NCI-H748 (cell line): ENCODE results near the gene COA8.
"Not testable (repeated sequence)": the region's sequence is repeated elsewhere in the genome, so short reads cannot be mapped to it uniquely, and the experiment has no call there.

Source experiments
- DNase-seq: peaks from one replicate; lab custom pipeline; 2025; ENCODE audit not compliant: unreplicated experiment; lab: John Stamatoyannopoulos, UW

Gene COA8

DNA sequence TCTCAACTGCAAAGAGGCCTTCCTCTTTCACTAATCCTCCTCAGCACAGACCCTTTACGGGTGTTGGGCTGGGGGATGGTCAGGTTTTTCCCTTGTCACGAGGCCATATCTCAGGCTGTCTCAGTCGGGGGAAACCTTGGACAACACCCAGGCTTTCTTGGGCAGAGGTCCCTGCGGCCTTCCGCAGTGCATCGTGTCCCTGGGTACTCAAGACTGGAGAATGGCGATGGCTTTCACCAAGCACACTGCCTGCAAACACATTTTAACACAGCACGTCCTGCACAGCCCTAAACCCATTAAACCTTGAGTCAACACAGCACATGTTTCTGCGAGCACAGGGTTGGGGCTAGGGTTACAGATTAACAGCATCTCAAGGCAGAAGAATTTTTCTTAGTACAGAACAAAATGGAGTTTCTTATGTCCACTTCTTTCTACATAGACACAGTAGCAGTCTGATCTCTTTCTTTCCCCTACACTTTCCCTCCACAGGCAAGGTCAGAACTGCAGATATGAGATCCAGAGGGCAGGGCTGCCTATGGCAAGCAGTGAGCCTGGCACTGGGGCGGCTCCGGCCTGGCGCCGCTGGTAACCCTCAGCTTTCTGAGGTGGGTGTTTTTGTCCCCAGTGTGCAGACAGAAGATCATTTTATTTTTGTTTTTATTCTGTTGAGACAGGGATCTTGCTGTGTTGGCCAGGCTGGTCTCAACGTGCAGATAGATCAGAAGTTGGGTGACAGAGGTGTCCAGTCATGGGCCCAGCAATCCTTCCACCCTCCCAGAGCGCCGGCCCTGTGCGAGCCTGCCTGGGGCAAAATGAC is 37.1 kb upstream of the COA8 start:
- not testable (repeated sequence) for DNase-seq

DNA sequence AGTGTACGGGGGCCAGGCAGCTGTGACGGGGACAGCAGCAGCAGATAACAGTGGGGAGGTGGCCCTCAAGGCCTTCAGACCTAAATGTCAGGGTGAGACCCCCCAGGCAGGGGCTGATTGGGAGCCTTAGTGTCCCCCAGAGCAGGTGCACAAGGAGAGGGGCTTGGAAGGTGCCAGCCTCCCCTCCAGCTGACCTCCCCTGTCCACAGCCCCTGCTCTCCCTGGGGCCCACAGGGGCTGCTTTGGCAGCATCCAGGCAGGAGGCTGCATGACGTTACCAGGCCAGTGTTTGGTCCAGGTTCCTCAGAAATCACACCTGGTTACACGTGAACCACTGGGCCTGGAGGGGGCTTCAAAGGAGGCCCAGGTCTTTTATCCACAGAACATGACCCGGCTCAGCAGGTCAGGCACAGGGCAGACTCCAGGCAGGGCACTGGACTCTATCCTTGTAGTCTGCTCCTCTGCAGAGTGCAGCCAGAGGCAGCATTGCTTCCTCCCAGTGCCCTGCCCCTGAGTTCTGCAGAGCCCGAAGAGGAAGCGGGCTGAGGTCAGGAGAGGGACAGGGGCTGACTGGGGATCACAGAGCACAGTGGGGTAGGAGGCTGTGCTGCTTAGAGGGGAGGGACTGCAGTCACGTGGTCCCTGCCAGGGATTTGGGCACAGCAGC is 36.4 kb upstream of the COA8 start:
- no peak for DNase-seq

DNA sequence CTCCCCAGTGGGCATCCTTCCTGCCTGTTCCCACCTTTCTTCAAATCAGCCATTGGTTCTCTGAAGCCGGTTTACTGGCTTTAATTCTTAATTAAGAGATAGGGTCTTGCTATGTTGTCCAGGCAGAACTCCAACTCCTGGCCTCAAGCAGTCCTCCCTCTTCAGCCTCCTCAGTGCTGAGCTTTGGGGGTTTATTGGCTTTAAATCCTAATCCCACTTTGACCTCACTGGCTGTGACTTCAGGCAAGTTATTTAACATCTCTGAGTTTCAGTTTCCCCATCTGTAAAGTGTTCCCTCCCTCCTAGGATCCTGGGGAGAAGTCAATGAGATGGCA is 35.9 kb upstream of the COA8 start:
- no peak for DNase-seq

DNA sequence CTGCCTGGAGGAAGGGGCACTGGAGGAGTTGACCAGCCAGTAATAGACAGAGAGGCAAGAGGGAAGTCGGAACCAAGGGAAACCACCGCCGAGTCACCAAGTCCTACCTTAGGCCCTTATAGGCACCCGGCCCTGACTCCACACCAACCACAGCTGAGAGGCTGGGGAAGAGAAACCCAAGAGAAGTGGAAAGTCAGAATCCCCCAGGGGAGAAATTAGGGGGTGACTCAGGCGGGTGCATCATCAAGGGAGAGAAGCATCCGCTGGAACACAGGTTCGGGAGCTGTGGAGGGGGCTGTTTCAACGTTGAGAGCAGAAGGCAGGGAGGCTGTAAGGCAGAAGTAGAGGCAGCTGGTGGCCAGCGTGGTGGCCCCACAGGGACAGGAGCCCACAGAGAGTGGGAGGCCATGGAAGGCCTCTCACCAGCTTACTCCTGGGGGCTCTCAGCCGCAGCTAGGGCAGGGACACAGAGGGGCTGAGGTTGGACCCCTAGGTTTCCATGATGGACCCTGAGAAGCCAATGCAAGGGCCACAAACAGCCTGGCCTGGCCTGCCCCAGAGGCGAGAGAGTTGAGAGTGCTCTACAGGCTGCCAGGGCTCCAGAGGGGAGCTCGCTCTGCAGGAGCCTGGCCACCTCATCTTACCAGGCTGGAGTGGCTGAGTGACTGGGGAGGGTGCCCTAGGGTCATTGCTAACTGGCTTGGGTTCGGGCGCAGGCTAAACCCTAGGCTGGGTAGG is 35.2 kb upstream of the COA8 start:
- no peak for DNase-seq

DNA sequence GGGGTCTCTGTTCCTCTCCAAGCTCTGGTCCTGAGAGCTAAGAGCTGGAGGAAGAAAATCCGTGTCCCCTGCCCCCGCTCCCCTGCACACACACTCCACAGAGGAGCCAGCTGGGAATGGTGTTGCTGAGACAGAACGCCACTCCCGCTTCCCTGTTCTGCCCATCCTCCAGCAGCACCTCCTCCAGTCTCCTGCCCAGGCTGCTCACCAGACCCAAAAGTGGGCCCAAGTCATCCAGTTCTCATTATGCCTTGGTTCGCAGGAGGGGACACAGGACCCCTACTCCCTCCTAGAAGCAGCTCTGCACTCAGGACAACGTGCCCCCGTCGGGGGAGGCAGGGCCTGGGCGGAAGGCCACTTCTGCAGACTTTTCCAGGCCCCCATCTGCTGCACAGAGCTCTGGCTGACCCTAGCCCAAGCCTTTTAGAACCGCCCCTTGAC is 34.6 kb upstream of the COA8 start:
- DNase-seq = peak; percentile 38

DNA sequence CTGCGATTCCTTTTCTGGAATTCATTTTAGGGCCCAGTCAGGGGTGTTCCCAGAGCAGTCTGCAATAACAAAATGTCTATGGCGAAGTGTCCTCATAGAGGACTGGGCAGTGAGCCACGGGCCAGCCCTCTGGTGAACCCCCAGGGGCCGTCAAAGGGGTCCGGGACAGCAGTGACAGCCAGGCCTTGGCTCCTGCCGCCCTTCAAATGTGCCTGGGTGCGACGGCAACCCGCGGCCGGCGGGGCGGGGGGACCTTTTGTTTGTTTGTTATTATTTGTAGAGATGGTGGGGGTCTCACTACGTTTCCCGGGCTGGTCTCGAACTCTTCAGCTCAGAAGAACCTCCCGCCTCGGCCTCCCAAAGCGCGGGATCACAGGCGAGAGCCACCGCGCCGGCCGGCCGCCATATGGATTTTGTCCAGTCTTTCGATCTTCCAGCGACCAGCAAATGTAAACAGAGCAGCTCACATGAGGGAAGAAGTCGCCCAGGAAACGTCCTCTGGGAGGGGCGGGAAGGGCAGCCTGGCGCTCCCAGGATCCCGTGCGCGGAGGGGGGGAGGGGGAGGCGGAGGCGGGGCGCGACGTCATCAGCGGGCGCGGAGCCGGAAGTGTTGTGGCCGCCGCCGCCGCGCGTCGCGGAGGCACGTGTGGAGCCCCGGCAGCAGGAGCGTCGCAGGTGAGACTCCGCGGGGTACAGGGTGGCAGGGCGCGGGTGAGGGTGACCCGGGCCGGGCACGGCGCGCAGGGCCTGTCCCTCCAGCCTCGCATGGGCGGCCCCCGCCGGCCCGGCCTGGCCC is 34.0 kb upstream of the COA8 start, which contains the start of gene TRMT61A:
Gene TRMT61A, plus strand, starts transcription at position 610 of the 796 bp plus-strand sequence. CDS start 783 bp downstream, outside the sequence.
- DNase-seq = peak; percentile 96

DNA sequence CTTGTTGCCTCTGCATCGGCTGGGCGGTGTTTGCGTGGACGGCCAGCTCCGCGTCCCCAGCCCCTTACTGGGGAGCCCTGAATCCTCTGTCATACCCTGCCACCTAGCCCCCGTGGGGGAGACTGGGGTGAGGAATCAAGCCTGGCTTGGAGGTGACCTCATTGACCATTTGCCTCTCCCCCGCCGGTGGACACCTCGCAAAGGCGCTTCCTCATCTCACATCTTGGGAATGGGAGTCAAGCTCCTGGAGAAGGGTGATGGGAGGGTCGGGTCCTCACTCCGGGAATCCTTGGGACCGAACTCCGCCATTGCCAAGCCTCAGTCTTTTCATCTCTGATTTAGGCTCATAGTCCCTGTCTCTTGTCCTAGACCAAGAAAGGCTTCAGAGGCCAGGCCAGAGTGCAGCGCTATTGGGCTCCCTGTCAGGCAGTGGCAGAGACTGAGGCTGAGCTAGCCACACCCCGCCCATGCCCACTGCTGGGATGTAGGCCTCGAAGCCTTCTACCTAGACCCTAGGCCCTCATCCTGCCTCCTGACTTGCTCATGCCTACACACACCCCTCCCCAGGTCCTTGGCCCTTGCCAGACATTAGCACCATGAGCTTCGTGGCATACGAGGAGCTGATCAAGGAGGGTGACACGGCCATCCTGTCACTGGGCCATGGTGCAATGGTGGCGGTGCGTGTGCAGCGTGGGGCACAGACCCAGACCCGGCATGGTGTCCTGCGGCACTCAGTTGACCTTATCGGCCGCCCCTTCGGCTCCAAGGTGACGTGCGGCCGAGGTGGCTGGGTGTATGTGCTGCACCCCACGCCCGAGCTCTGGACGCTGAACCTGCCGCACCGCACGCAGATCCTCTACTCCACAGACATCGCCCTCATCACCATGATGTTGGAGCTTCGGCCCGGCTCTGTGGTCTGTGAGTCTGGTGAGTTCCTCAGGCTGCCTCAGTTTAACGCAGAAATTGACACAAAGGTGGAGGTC is 33.1 kb upstream of the COA8 start:
- no peak for DNase-seq

DNA sequence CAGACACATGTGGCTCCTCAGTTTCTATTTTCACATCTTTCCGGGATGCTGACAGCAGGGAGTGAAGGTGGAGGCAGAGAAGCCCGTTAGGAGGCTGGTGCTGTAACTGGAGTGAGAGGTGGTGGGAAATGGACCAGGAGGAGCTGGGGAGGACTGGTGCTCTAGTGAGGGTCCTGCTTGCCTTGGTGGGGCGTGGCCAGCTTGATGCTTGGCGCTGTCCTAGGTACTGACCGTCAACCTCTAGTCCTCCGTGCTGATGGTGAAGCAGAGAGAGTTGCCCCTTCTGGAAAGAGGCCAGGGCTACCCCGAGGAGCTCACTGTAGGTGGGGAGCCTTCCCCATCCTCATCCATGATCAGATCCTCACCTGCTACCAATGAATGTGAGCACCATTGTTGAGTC is 32.4 kb upstream of the COA8 start:
- DNase-seq = no peak

DNA sequence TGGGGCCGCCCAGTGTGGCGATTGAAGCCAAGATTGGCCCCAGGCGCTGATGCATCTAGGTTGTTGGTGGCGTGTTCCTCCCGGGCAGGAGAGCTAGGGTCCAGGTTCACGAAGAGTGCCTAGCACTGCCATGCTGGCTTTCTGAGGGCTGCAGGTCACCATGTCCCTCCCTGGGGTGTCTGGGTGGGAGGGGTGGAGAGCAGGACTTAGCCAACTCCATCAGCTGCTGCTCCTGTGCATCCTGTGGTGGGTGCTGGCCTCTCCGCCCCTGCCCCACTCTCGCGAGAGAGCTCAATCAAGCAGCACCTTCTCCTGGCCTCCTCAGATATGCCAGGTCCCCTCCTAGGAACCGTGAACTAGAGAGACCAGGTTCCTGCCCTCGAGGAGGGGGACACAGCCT is 31.9 kb upstream of the COA8 start:
- DNase-seq = no peak

DNA sequence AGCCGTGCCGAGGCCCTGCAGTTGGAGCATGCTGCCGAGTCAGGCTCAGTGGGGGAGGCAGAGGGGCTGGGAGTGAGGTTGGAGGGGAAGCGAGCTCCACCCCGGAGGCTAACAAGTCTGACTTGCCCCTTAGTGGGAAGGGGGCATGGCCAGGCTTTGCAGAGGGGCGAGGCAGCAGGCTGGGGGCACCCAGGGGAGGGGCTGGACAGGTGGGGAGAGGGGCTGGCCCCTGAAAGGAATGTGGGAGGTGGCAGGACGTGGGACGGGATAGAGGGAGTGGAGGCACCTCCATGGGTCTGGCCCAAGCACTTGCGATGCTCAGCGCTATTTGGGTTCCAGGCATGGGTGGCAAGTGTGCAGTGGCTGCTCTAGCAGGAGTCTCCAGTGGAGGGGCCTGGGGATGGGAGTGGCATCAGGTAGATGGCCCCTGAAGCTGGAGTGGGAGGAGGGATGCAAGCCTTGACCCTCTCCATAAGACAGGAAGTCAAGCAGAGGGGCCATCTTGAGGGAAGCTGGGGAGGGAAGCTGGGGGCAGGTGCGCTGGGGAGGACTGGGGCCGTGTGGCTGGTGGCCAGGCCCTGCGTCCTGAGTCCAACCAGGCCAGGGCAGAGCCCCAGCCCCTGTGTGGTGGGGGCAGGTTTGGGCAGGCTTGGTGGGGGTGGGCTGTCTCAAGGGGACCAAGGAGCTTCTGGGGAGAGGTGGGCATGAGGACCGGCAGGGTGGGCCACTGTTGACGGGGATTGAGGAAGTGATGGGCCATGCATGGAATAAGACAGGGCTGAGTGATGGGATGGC is 31.1 kb upstream of the COA8 start:
- no peak for DNase-seq

DNA sequence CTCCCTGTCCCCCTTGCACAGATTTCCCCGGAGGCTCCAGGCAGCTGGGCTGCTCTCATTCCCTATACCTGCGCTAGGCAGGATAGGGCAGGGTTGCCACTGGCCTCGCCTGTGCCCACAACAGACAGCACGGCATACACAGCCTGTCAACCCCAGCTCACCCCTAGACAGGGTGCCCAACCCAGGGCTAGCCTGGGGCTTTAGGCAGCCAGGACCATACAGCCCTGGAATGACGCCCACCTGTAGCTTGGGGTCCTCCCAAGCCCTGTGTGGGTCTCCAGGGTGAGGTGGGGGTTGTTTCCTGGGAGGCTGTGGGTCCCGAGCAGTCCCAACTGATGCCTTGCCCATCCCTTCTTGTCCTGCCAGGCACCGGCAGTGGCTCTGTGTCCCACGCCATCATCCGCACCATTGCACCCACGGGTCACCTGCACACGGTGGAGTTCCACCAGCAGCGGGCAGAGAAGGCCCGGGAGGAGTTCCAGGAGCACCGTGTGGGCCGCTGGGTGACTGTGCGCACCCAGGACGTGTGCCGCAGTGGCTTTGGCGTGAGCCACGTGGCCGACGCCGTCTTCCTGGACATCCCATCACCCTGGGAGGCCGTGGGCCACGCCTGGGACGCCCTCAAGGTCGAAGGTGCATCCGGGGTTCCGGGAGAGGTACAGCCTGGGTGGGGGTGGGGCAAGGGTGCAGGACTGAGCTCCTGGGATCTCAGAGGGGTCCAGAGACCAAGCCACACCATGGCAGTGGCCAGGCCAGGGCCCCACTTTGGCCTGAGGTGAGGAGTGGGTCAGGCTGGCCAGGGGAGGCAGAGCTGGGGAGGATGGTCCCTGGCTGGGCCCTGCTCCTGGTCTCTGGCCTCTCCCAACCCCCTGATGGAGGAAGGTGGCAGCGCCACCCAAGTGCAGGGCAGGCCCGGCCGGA is 30.3 kb upstream of the COA8 start:
- no peak for DNase-seq

DNA sequence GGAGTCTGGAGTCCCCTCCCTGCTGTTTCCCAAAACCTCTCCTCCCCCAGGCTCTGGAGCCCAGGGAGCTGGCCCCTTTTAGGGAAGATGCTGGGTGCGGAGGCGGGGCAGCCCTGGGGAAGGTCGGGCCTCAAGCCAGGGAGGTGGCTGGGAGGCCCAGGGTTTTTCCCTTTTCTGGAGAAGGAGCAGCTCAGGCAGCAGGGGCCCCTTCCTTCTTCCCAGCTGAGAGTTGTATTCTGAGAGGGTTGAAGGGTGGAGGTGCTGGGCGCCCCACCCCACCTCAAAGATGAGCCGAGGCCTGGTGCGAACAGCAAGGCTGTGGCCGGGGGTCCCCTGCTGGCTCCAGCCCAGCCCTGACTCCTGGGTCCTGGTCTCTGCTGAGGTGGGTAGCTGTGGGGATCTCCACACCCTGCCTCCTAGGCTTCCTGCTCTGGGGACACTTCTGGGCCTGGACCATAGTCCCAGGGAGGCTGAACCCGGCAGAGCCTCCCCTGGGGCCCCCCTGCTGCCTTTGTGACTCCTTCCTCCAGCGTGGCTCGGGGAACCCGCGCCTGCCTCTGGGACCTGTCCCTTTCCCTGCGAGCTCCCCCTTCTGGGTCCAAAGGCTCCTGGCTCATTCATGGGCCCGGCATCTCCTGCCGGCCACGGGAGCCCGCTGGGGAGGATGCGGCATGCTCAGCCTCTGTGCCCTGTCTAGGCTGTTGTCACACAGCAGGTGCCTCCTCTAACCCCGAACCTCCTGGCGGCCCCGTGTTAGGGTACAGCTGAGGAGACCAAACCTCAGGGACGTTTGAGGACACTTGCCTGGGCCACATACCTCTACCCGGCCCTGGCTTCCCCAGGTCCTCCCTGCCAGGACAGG is 29.4 kb upstream of the COA8 start:
- no peak for DNase-seq

DNA sequence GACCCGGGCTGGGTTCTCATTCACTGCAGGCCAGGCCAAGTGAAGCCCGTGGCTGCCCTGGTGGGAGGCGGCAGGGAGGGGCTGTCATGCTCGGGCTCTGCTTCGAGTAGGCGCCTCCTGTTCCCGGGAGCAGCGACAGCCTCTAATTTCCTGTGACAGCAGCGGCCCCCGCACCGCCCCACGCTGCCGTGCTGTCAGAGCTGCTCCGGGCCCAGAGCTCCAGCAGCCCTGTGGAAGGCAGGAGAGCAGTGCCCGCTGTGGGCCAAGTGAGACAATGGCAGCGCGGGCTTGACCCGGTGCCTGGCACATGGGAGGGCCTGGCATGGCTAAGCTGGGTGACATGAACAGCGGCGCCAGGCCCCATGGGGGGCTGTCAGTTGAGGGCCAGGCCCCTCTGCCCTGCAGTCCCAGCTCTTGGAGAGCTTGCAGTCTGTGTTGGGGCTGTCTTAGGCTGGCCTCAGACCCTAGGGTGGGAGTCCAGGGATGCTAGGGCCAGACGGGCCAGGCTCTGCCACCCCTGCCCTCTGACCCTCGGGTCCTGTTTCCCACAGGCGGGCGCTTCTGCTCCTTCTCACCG is 28.7 kb upstream of the COA8 start:
- DNase-seq = no peak

DNA sequence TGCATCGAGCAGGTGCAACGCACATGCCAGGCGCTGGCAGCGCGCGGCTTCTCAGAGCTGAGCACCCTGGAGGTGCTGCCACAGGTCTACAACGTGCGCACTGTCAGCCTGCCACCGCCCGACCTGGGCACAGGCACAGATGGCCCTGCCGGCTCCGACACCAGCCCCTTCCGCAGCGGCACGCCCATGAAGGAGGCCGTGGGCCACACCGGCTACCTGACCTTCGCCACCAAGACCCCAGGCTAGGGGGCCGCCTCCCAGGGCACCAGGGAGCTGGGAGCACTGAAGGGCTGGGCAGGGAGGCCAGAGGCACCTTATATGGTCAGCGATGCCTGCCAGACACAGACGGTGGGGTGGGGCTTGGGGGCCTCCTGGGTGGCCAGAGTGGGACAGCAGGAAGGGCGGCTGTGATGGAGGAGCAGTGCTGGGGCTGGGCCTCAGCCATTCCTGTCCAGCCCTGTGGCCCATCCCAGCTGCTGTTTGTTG is 28.1 kb upstream of the COA8 start:
- no peak for DNase-seq

DNA sequence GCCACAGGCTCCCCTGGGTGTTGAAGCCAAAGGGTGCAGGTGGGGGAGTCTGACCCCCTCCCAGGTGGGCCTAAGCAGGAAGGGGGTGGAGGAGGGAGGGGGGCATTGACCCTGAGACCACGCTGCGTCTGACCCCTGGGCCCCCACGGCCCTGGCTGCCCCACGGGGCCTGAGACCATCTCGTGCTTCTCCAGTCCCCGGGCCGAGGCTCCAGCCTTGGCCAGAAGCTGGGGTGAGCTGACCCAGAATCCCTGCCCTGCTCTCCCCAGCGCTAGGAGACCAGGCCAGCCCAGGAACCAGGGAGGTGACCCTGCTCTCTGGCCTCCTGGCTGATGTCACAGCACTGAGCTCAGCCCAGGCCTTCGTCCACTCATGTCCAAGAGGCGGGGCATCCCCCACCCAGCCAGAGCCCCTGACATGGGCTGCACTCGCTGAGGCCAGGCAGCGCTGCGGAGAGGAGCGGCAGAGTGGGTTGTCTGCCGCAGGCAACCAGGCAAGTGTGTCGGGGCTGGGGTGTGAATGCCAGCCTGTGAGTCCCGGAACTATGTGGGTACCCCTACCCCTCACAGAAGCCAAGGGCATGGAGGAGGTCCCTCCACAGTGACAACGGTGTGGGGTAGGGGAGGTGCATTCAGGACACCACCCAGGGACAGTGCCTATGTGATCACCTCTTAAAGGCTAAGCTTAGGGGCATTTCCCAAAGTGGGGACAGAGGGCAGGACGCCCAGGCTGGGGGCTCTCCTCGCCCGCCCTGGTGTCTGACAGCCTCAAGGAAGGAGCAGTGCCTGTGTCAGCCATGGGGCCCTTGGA is 27.5 kb upstream of the COA8 start:
- DNase-seq = no peak
